Epidermal melanocyte (primary cell): ENCODE results near the gene TXN.
"Not testable (repeated sequence)": the region's sequence is repeated elsewhere in the genome, so short reads cannot be mapped to it uniquely, and the experiment has no call there.

ENCODE experiments used
- DNase-seq: peaks from one replicate; pipeline ENCODE4 v3.0.0; 2011; ENCODE audit warnings: low spot score; ENCODE audit not compliant: insufficient read length

TXN gene

DNA sequence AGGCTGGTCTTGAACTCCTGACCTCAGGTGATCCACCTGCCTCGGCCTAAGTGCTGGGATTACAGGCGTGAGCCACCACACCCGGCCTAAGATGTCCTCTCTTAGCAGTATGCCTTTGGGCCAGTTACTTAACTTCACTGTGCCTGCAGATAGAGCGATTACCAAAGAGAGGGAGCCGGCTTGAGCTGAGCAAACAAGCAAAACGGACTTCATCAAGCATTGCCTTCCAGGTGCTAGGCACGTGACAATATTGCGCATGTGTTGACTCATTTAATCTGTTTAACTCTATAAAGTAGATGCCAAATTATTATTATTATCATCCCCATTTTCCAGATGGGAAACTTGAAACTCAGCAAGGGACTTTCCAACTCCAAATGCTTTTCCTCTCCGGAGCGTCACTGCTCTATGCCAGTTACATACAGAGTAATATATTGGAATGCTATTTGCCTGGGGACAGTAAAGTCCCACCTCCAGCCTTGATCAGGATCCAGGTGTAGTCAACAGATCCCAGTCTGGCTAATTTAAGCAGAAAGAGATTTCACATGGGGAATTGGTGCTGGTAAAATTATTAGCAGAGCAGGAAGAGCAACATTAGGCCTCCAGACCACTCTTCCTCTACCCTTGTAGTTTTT, 42.8 kb downstream of the TXN start:
- DNase-seq: no peak

DNA sequence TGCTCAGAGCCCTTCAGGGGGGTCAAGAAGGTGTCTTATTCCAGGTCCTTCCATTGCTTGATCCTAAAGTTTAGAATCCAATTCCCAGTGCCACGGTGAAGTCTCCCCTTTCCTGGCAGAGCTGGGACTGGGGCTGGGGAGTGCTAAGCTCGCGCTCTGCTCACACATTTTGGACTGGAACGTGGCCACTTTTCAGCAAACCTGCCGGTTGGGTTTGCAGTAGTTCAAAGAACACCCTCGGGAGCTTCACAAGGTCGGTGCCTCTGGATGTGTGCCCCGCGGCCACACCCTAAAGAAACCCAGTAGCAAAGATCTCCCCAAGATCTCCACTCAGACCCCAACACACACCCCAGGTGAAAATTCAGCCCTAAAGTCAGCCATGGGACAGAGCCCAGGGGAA, 48.3 kb downstream of the TXN start, which contains the start of gene C9orf152:
C9orf152 (minus strand) TSS at position 129 of the 400 bp plus-strand sequence. CDS start 580 bp downstream, outside the sequence.
- no peak for DNase-seq

DNA sequence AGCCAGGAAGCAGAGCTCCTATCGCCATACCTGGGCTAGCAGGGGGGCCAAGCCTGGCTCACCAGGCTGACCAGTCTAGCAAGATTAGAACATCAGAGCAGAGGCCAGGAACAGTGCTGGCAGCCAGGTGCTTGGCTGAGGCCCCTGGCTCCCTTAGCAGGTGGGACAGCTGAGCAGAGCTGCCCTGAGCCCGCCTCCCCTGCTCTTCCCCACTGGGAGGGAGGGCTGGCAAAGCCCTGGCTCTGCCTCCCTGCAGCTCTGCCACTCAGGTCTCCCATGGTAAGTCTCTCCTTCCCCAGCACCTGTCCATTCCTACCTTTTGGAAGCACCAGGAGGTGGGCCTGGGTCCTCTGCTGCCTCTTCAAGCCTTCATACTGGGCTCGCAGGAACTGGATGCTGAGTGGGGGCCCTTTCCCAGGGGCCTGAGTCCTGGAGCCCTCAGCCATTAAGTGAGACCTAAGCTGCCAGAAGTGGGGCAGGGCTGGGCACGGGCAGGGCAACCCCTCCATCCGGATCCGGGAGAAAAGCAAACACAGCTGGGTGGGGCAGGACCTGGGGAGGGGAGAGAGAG, 49.2 kb downstream of the TXN start:
- DNase-seq: no peak

DNA sequence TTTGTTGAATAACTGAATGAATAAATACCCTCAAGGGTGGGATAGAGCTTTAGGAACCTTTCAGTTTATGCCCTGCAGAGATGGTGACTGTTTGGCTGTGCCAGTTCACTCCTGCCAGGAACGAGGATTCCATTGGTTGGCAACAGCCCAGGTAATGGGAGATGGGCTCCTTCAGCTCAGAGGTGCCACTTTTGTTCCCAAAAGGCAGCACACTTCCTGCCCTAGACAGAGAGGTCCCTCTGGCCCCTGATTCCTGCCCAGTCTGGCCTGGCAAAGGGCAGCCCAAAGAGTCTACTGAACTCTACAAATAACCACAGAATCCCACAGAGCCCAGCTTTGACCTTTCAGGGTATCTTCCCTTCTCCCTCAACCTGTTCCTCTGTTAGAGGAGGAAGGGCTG, 49.9 kb downstream of the TXN start:
- no peak for DNase-seq

DNA sequence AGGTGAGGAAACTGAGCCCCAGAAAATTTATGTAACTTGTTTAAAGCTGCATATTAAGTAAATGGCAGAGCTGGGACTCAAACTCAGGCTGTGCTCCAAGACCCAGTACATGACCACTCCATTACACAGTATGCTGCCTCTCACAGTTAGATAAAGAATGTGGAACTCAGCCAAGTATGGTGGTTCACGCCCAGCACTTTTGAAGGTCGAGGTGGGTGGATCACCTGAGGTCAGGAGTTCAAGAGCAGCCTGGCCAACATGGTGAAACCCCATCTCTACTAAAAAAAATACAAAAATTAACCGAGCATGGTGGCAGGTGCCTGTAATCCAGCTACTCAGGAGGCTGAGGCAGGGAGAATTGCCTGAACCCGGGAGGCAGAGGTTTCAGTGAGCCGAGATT, 50.7 kb downstream of the TXN start:
- DNase-seq: not testable (repeated sequence)

DNA sequence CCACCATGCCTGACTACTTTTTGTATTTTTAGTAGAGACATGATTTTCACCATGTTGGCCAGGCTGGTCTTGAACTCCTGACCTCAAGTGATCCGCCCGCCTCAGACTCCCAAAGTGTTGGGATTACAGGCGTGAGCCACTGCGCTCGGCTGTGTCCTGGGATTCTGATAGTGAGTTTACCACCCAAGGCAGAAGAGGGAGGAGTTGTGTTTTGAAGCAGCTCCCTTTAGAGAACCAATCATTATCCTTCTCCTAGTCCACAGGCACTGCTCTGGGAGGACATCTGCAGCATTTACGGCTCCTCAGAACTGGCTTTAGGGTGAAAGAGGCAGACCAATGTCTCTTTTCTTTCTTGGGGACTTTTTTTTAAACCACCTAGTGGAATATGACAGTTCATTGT, 54.1 kb downstream of the TXN start:
- DNase-seq: no peak

DNA sequence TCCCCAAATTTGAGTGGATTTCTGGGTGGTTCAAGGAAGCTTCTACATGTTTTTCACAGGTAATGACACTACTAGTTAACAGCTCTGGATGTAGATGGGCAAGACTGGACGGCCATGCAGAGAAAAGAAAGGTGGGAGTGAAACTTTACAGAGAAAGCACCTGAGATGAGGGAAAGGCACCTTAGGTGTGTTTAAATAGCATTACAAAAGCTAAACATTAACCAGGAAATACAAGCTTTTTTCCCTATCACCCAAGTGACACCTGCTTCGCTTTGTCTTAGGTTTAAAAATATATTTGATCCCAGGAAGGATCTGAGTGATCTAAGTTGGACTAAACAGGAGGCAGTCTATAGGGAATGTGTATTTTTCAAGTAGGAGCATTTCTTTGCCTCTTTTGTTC, 56.7 kb downstream of the TXN start:
- DNase-seq: no peak

DNA sequence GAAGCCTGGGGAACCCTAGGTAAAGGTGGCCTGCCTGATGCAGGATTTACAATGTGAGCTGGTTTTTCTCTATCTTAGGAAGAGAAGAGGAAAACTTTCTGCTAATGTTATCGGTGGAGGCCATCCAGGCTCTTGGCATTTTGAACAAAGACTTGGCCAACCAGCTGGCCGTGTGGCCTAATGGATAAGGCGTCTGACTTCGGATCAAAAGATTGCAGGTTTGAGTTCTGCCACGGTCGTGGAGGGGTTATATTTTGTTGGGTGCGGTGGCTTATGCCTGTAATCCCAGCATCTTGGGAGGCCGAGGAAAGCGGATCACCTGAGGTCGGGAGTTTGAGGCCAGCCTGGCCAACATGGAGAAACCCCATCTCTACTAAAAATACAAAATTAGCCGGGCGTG, 58.0 kb downstream of the TXN start:
- DNase-seq: no peak

DNA sequence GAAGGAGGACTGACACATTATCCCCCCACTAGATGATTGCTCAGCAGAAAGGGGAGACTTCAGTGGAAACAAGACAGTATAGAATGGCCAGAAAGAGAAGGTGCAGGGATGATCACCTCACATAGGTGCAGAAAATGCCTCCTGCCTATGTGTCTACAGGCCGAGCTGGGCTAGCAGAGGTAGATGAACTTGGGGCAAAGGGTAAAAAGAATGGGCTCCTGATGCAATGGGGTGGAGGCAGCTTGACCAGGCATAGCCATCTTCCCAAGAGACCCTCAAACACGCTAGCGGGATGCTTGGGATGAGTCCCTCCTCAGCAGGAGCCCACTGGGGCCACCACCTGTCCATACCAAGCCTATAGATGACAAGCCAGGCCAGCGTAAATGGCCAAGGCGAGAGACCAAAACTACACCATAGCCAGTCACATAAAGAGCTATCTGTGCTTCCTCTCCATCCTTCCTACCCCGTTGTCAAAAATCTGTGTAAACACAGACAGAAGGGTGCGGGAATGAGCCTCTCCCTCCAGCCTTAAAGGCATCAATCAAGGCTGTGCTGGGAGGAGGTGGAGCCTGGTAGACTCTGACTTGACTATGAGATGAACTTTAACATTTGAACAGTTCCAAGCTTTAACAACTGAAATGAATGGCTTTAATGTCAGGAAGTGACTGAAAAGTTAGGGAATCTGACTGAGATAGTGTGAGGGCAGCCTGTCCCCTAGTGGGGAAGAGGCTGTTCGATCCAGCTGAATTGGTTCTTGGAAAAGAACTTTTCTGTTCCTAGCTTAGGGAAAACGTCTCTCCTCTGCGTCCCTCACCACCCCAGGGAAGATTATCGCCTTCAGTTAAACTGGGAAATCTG, 58.7 kb downstream of the TXN start:
- no peak for DNase-seq

DNA sequence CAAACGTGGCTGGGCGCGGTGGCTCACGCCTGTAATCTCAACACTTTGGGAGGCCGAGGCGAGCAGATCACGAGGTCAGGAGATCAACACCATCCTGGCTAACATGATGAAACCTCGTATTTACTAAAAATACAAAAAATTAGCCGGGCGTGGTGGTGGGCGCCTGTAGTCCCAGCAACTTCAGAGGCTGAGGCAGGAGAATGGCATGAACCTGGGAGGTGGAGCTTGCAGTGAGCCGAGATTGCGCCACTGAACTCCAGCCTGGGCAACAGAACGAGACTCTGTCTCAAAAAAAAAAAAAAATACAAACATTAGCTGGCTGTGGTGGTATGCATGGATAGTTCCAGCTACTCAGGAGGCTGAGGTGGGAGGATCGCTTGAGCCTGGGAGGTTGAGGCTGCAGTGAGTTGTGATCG, 60.2 kb downstream of the TXN start:
- DNase-seq: not testable (repeated sequence)
